Adrenal gland (tissue), 12 donors: ENCODE data around the gene CAMKMT. TPM values are rescaled to one million over a fixed set of nuclear protein-coding genes. Genes with fewer than 3 reads are reported as not detected.

Source experiments
- DNase-seq, 7 donors: peaks; one replicate each; pipeline ENCODE4 v3.0.0-alpha.2; 2019 to 2020
- H3K27ac ChIP-seq, 5 donors: fragments of 200-600 bp; sonication (generic) in 4 of 5; 1 replicate in 3 of 5; 2 replicates in 2 of 5; pipeline versions ENCODE4 v1.5.1 to v1.8.0; 2016 to 2020; ENCODE audit warnings: mild to moderate bottlenecking in 1 of 5
- H3K27me3 ChIP-seq: fragments of 200-600 bp; 2 replicates; pipeline ENCODE4 v1.8.0; 2021
- H3K36me3 ChIP-seq, 2 donors: fragments of 200-600 bp; replicated peaks in 1 of 2; 1 replicate in 1 of 2; 2 replicates in 1 of 2; pipeline versions ENCODE4 v1.5.1 to v1.8.0; 2018 to 2022
- H3K4me1 ChIP-seq, 2 donors: fragments of 200-600 bp; replicated peaks in 1 of 2; 1 replicate in 1 of 2; 2 replicates in 1 of 2; pipeline versions ENCODE4 v1.5.1 to v1.8.0; 2018 to 2021
- H3K4me3 ChIP-seq, 4 donors: fragments of 200-600 bp; sonication (generic) in 3 of 4; one replicate each; pipeline ENCODE4 v1.5.1; 2016 to 2018
- H3K9me3 ChIP-seq, 3 donors: fragments of 200-600 bp; sonication (generic) in 1 of 3; replicated peaks in 1 of 3; 1 replicate in 2 of 3; 2 replicates in 1 of 3; pipeline versions ENCODE4 v1.5.1 to v1.8.0; 2016 to 2021
- CTCF ChIP-seq, 6 experiments: fragments of 450-650 bp in 4 of 6; fragments of 200-600 bp in 2 of 6; sonication (generic) in 1 of 6; IDR thresholded peaks; 1 replicate in 5 of 6; 2 replicates in 1 of 6; pipeline versions ENCODE4 v1.5.1 to v1.8.0; 2016 to 2021; ENCODE audit warnings: antibody characterized with exemption in 6 of 6, mild to moderate bottlenecking in 2 of 6, moderate library complexity in 1 of 6
- POLR2A ChIP-seq, 2 donors: fragments of 450-650 bp; IDR thresholded peaks; one replicate each; pipeline ENCODE4 v1.6.1; 2017; ENCODE audit warnings: antibody characterized with exemption in 2 of 2, mild to moderate bottlenecking in 2 of 2, moderate library complexity in 1 of 2
- WGBS, 4 donors: extraction: QIAGEN DNeasy Blood & Tissue Kit in 2 of 4; methylation state at CpG; one replicate each; pipeline versions ENCODE4 v1.1.5 to v1.1.7; 2013 to 2017; 5-methylcytosine and 5-hydroxymethylcytosine counted together
- intact Hi-C, 2 donors: fragments of 100-400 bp; cut with DNase I; formaldehyde crosslinking; loops; one replicate each; pipeline versions ENCODE4 v1.14.1 to v1.15.0; 2022 to 2023
- polyA plus RNA-seq, 3 donors: library from polyadenylated mRNA; stranded (reverse); fragments of 200-250 nt in 2 of 3; fragments of 350-450 nt in 1 of 3; fragmentation: Illumina TruSeq in 1 of 3; extraction: RNeasy Lipid Tissue Mini Kit (QIAGEN cat#74804) in 1 of 3; gene quantifications; one replicate each; pipeline ENCODE4 v1.2.3, GENCODE V29; 2013 to 2014
- total RNA-seq, 9 donors: library from RNA; depleted of rRNA in 4 of 9; stranded (reverse); fragments of >200 nt in 4 of 9; fragments of 120-200 nt in 1 of 9; fragmentation: NEBNext Ultra II Directional in 1 of 9; extraction: Animal tissue kit (Norgen Biotek cat#: 25700) in 1 of 9; gene quantifications; one replicate each; pipeline versions ENCODE4 v1.1.0 to v1.2.4, GENCODE V29; 2013 to 2023
- donor health status: healthy with polysubstance abuse.
- donor health status: Bipolar disorder and iron deficiency.
- donor health status: DM: yes; HTN: yes; CAD: no.
- donor health status: DM: no; HTN: no; CAD: no.
- donor health status: DM: no; HTN: no; CAD: no.
- donor health status: DM: yes; HTN: yes; CAD: no.

The CAMKMT gene
- total and polyA plus RNA-seq, 12 donors: 2.6 to 14.0 (median 8.6) TPM

GRCh38 chr2:44519026-44519425, 157.3 kb downstream of the CAMKMT start:
- no peaks in the 10 kb centered on the region for H3K27me3 ChIP-seq
- intact Hi-C loops: no loop called here
- peaks cover 0 to 15% of the 10 kb centered on the region in 2 donors for H3K4me1 ChIP-seq

GRCh38 chr2:44522846-44523245, 161.1 kb downstream of the CAMKMT start:
- H3K27me3 ChIP-seq: no peaks in the 10 kb centered on the region
- DNase-seq: no peak
- H3K9me3 ChIP-seq: peaks cover 0 to 16% (median 5%) of the 10 kb centered on the region in 3 donors
- no peaks in the 10 kb centered on the region for H3K36me3 ChIP-seq
- no peak overlapping the region for H3K27ac ChIP-seq
- TF ChIP-seq POLR2A (IDR thresholded peaks at IDR 0.05): no peak
- H3K4me1 ChIP-seq: no peaks in the 10 kb centered on the region
- intact Hi-C loops: no loop called here
- H3K4me3 ChIP-seq: no peak overlapping the region

More at GRCh38 chr2:44519026-44519425, 157.3 kb downstream of the CAMKMT start:
- no peak for TF ChIP-seq POLR2A (IDR thresholded peaks at IDR 0.05)
- no peaks in the 10 kb centered on the region for H3K36me3 ChIP-seq
- DNase-seq: no peak
- H3K4me3 ChIP-seq: no peak overlapping the region
- 83 to 100% (median 94%) methylated on average over 1 of the region's 1 CpG for WGBS, 4 donors
- no peak overlapping the region for H3K27ac ChIP-seq
- peaks cover 0 to 16% (median 5%) of the 10 kb centered on the region in 3 donors for H3K9me3 ChIP-seq

- Histone ChIP-seq H3K4me1 (no peaks in the 10 kb centered on the region), H3K27ac (no peak overlapping the region), H3K27me3 (no peaks in the 10 kb centered on the region), H3K4me3 (no peak overlapping the region), H3K9me3 (peaks cover 0 to 16% (median 5%) of the 10 kb centered on the region in 3 donors), H3K36me3 (no peaks in the 10 kb centered on the region)
- intact Hi-C loops: no loop called here
- DNase-seq: no peak
- 74 to 94% (median 87%) methylated on average over 1 of the region's 1 CpG for WGBS, 4 donors
- no peak for TF ChIP-seq POLR2A (IDR thresholded peaks at IDR 0.05)
- no peak for TF ChIP-seq CTCF (IDR thresholded peaks at IDR 0.05)
Measured at GRCh38 chr2:44524347-44524926, 162.7 kb downstream of the CAMKMT start.

GRCh38 chr2:44526352-44526751, 164.6 kb downstream of the CAMKMT start:
- H3K4me3 ChIP-seq: no peak overlapping the region
- intact Hi-C loops: no loop called here
- no peak overlapping the region for H3K27ac ChIP-seq
- no peaks in the 10 kb centered on the region for H3K27me3 ChIP-seq
- TF ChIP-seq POLR2A (IDR thresholded peaks at IDR 0.05) (no peak), CTCF (IDR thresholded peaks at IDR 0.05) (no peak)
- peaks cover 0 to 16% (median 5%) of the 10 kb centered on the region in 3 donors for H3K9me3 ChIP-seq
- no peak for DNase-seq
- H3K4me1 ChIP-seq: no peaks in the 10 kb centered on the region
- WGBS, 4 donors: 89 to 98% (median 91%) methylated on average over 4 of the region's 4 CpGs
- H3K36me3 ChIP-seq: no peaks in the 10 kb centered on the region

GRCh38 chr2:44528595-44528994, 166.8 kb downstream of the CAMKMT start:
- 89 to 98% (median 94%) methylated on average over 1 of the region's 1 CpG for WGBS, 4 donors
- Histone ChIP-seq H3K9me3 (no peaks in the 10 kb centered on the region), H3K36me3 (no peaks in the 10 kb centered on the region), H3K4me3 (no peak overlapping the region), H3K27me3 (no peaks in the 10 kb centered on the region), H3K27ac (no peak overlapping the region), H3K4me1 (no peaks in the 10 kb centered on the region)
- TF ChIP-seq CTCF (IDR thresholded peaks at IDR 0.05) (no peak), POLR2A (IDR thresholded peaks at IDR 0.05) (no peak)
- intact Hi-C loops: no loop called here
- DNase-seq: no peak
